Small intestine (tissue), 7 donors: ENCODE data around the gene RANBP1. TPM values are rescaled to one million over a fixed set of nuclear protein-coding genes. Genes with fewer than 3 reads are reported as not detected.

Experiments used
- DNase-seq, 2 donors: peaks; one replicate each; pipeline versions ENCODE4 v3.0.0 to v3.0.0-alpha.2; 2013
- FAIRE-seq: peaks from 2 replicates; lab custom pipeline; 2012; peaks lifted over from hg19 to GRCh38; lab: Jason Lieb, UNC
- H3K27ac ChIP-seq, 3 donors: one replicate each; pipeline ENCODE4 v1.5.1; 2013; ENCODE audit warnings: low read length in 2 of 3, mild to moderate bottlenecking in 2 of 3, control low read depth in 1 of 3, inconsistent platforms in 1 of 3, low read depth in 1 of 3, moderate library complexity in 1 of 3
- H3K27me3 ChIP-seq, 3 donors: one replicate each; pipeline ENCODE4 v1.6.1; 2013; ENCODE audit warnings: low read length in 3 of 3, inconsistent platforms in 1 of 3; ENCODE audit not compliant: control insufficient read depth in 3 of 3, insufficient read depth in 3 of 3
- H3K36me3 ChIP-seq, 3 donors: one replicate each; pipeline ENCODE4 v1.6.1; 2013; ENCODE audit warnings: low read length in 3 of 3, inconsistent platforms in 1 of 3, low read depth in 1 of 3, mild to moderate bottlenecking in 1 of 3, moderate library complexity in 1 of 3; ENCODE audit not compliant: control insufficient read depth in 3 of 3, insufficient read depth in 2 of 3
- H3K4me1 ChIP-seq, 3 donors: one replicate each; pipeline ENCODE4 v1.6.1; 2013; ENCODE audit warnings: low read length in 2 of 3, inconsistent platforms in 1 of 3, low read depth in 1 of 3, mild to moderate bottlenecking in 1 of 3, moderate library complexity in 1 of 3; ENCODE audit not compliant: control insufficient read depth in 3 of 3, insufficient read depth in 2 of 3
- H3K4me3 ChIP-seq, 3 donors: one replicate each; pipeline ENCODE4 v1.5.1; 2013; ENCODE audit warnings: low read length in 3 of 3, control low read depth in 1 of 3, inconsistent platforms in 1 of 3, low read depth in 1 of 3, mild to moderate bottlenecking in 1 of 3, moderate library complexity in 1 of 3
- H3K9me3 ChIP-seq, 2 donors: one replicate each; pipeline ENCODE4 v1.6.1; 2013; ENCODE audit warnings: low read depth in 1 of 2, low read length in 1 of 2; ENCODE audit not compliant: control insufficient read depth in 2 of 2, insufficient read depth in 1 of 2
- WGBS, 3 donors: extraction: QIAGEN DNeasy Blood & Tissue Kit; methylation state at CpG; one replicate each; pipeline ENCODE4 v1.1.7; 2013; 5-methylcytosine and 5-hydroxymethylcytosine counted together
- polyA plus RNA-seq, 4 donors: library from polyadenylated mRNA; stranded (reverse) in 3 of 4; unstranded in 1 of 4; fragments of 200-250 nt in 3 of 4; fragments of 120-200 nt in 1 of 4; gene quantifications; one replicate each; pipeline versions ENCODE4 v1.2.1 to v1.2.3, GENCODE V29; 2013
- donor health status: healthy with polysubstance abuse.
- donor health status: control.
- donor health status: control.
- donor health status: Bipolar disorder and iron deficiency.
- donor health status: healthy.

RANBP1 gene
- polyA plus RNA-seq, 4 donors: 61.5 to 184 (median 103) TPM

GRCh38 chr22:20090730-20091240, 25.1 kb upstream of the RANBP1 start:
- Histone ChIP-seq H3K4me3 (no peak overlapping the region), H3K4me1 (no peaks in the 10 kb centered on the region), H3K9me3 (peaks cover 0 to 2% of the 10 kb centered on the region in 2 donors), H3K36me3 (peaks cover 28 to 97% (median 42%) of the 10 kb centered on the region in 3 donors), H3K27me3 (no peaks in the 10 kb centered on the region), H3K27ac (no peak overlapping the region)
- WGBS, 3 donors: 90 to 91% (median 90%) methylated on average over 9 of the region's 9 CpGs
- no peak for FAIRE-seq
- no peak for DNase-seq

DNA sequence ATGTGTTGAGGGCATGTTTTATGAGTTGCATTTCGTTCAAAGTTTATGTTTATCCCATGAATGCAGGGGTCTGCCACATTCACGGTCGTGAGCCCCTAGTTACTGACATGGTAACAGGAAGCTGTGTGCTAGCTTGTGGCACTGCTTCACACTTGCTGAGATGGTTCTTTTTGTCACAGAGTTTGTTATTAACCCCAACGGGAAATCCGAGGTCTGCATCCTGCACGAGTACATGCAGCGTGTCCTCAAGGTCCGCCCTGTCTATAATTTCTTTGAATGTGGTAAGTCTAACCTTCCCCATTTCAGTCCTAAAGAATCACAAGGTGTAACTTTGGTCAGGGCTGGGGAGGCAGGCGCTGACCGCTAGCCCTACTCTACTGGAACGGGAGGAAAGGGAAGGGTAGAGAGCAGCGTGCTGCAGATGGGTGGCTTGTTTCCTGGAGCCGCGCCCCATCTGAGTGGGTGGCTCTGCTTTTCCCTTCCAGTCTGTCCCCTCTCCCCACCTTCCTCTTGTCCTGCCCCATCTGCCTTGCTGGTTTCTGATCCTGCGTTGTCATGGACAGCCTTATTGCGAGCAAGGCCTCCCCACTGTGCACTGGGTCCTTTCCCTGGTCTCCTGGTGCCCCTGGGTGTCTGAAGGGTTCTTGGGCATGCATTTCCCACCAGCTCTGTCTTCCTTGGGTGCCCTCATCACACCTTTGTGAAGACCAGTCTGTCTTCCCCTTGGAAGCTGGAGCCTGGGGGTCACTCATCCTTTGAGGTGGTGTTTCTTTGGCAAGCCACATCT, 24.0 kb upstream of the RANBP1 start:
- WGBS, 3 donors: 89 to 93% (median 89%) methylated on average over 16 of the region's 16 CpGs
- Histone ChIP-seq H3K9me3 (peaks cover 0 to 4% of the 10 kb centered on the region in 2 donors), H3K27me3 (no peaks in the 10 kb centered on the region), H3K27ac (no peak overlapping the region), H3K4me1 (no peaks in the 10 kb centered on the region), H3K36me3 (peaks cover 24 to 90% (median 42%) of the 10 kb centered on the region in 3 donors), H3K4me3 (no peak overlapping the region)
- FAIRE-seq: no peak
- DNase-seq: no peak

GRCh38 chr22:20092477-20092854, 23.4 kb upstream of the RANBP1 start:
- WGBS, 3 donors: 88 to 93% (median 91%) methylated on average over 11 of the region's 11 CpGs
- FAIRE-seq: no peak

GRCh38 chr22:20093418-20094196, 22.3 kb upstream of the RANBP1 start:
- no peak for DNase-seq
- Histone ChIP-seq H3K4me3 (no peak overlapping the region), H3K9me3 (peaks cover 0 to 4% of the 10 kb centered on the region in 2 donors), H3K27me3 (no peaks in the 10 kb centered on the region), H3K4me1 (no peaks in the 10 kb centered on the region), H3K27ac (no peak overlapping the region), H3K36me3 (peaks cover 15 to 78% (median 34%) of the 10 kb centered on the region in 3 donors)
- 85 to 92% (median 88%) methylated on average over 13 of the region's 13 CpGs for WGBS, 3 donors
- FAIRE-seq: no peak

More at GRCh38 chr22:20092477-20092854, 23.4 kb upstream of the RANBP1 start:
- H3K36me3 ChIP-seq: peaks cover 20 to 85% (median 37%) of the 10 kb centered on the region in 3 donors
- H3K4me1 ChIP-seq: no peaks in the 10 kb centered on the region
- H3K27ac ChIP-seq: no peak overlapping the region
- H3K4me3 ChIP-seq: no peak overlapping the region
- H3K27me3 ChIP-seq: no peaks in the 10 kb centered on the region
- DNase-seq: no peak
- peaks cover 0 to 4% of the 10 kb centered on the region in 2 donors for H3K9me3 ChIP-seq

DNA sequence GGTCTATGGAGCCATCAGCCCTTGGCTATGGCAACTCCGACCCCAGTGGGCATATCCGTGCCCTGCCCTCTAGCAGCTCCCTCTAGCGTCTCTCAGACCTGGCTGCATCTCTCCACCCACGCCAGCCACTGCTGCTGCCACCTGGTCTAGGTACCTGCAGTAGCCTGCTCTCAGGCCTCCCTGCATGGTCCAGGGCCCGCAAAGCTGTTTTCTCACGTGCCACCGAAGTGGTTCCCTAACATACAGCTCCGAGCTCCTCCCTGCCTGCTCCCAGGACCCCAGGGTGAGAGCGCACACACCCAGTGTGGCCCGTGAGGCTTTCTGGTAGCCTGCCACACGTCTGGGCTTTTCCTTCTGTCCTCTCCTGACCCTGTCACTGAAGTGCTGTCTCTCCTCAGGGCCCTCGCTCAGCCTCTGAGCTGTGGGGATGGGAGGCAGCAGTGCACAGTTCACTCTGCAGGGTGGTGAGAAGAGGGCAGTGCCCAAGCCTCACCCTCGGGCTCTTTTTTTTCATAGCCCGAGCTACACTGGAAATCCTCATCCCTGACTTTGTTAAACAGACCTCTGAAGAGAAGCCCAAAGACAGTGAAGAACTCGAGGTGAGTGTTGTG, 21.6 kb upstream of the RANBP1 start:
- no peak for DNase-seq
- Histone ChIP-seq H3K27ac (no peak overlapping the region), H3K36me3 (peaks cover 15 to 77% (median 35%) of the 10 kb centered on the region in 3 donors), H3K4me1 (no peaks in the 10 kb centered on the region), H3K4me3 (no peak overlapping the region), H3K9me3 (peaks cover 0 to 4% of the 10 kb centered on the region in 2 donors), H3K27me3 (no peaks in the 10 kb centered on the region)
- 93 to 96% (median 94%) methylated on average over 15 of the region's 15 CpGs for WGBS, 3 donors
- FAIRE-seq: no peak

GRCh38 chr22:20095521-20095920, 20.4 kb upstream of the RANBP1 start:
- FAIRE-seq (no peak), DNase-seq (no peak)
- Histone ChIP-seq H3K27me3 (no peaks in the 10 kb centered on the region), H3K27ac (no peak overlapping the region), H3K9me3 (peaks cover 0 to 4% of the 10 kb centered on the region in 2 donors), H3K36me3 (peaks cover 13 to 74% (median 29%) of the 10 kb centered on the region in 3 donors), H3K4me1 (no peaks in the 10 kb centered on the region), H3K4me3 (no peak overlapping the region)
- WGBS, 3 donors: 86 to 91% (median 87%) methylated on average over 4 of the region's 4 CpGs

DNA sequence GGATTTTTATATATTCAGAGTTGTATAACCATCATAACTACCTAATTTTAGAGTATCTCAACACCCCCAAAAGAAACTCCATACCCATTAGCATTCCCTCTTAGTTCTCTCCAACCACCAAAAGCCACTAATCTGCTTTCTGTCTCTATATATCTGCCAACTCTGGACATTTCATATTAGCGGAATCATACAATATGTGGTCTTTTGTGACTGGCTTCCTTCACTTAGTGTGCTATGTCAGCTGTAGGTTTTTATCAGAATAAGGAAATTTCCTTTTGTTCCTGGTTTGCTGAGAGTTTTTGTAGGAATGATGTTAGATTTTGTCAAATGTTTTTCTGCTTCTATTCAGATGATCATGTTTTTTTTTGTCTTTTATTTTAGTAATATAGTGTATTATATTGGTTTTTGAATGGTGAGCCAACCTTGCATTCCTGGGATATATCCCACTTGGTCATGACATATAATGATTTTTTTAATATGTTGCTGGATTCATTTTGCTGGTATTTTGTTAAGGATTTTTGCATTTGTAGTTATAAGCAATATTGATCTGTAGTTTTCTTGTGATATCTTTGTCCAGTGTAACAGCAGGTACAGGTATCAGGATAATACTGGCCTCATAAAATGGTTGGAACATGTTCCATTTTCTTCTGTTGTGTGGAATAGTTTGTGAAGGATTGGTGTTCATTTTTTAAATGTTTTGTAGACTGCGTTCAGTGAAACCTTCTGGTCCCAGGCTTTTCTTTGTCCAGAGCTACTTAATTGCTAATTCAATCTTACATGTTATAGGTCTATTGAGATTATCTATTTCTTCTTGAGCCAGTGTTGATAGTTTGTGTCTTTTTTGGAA, 19.1 kb upstream of the RANBP1 start:
- 94 to 98% (median 97%) methylated on average over 2 of the region's 2 CpGs for WGBS, 3 donors
- H3K27me3 ChIP-seq: no peaks in the 10 kb centered on the region
- H3K36me3 ChIP-seq: peaks cover 11 to 73% (median 28%) of the 10 kb centered on the region in 3 donors
- DNase-seq: no peak
- H3K27ac ChIP-seq: no peak overlapping the region
- H3K4me1 ChIP-seq: no peaks in the 10 kb centered on the region
- H3K9me3 ChIP-seq: peaks cover 0 to 4% of the 10 kb centered on the region in 2 donors
- no peak for FAIRE-seq
- H3K4me3 ChIP-seq: no peak overlapping the region
